HG03342 (cell line): ENCODE measurements around the gene MCF2L.
"Not testable (repeated sequence)": the region's sequence is repeated elsewhere in the genome, so short reads cannot be mapped to it uniquely, and the experiment has no call there.

Source experiments
- ATAC-seq: cut with Tn5 transposase; IDR thresholded peaks from one replicate; pipeline ENCODE4 v1.9.1; 2021; ENCODE audit warnings: mild to moderate bottlenecking, moderate library complexity; ENCODE audit not compliant: unreplicated experiment

The MCF2L gene

DNA sequence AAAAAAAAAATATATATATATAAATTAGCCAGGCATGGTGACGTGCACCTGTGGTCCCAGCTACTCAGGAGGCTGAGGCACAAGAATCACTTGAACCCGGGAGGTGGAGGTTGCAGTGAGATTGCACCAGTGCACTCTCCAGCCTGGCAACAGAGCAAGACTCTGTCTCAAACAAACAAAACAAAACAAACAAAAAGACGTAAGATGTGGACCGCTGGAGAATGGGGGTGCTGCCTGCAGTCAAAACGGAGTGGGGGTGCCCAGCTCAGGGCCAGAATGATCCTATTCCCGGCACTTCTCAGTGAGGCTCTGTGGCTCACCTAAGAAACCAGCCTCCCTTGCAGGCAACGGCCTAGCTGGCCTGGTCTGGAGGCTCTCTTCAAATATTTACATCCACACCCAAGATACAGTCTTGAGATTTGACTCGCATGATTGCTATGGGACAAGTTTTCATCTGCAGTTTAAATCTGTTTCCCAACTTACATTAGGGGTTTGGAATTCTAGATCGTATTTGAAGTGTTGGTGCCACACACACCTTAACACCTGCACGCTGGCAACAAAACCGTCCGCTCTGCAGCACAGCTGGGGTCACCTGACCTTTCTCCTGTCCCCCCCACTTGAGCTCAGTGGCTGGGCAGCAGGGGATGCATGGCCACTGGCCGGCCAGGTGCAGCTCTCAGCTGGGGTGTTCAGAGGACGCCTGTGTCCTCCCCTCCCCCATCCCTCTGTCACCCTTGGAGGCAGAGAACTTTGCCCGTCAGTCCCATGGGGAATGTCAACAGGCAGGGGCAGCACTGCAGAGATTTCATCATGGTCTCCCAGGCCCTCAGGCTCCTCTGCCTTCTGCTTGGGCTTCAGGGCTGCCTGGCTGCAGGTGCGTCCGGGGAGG, 136.3 kb downstream of the MCF2L start, which contains the start of gene F7:
Gene F7 (plus strand): TSS at position 760 of the 889 bp plus-strand sequence. CDS start 51 bp downstream, at position 811.
- no peak for ATAC-seq

DNA sequence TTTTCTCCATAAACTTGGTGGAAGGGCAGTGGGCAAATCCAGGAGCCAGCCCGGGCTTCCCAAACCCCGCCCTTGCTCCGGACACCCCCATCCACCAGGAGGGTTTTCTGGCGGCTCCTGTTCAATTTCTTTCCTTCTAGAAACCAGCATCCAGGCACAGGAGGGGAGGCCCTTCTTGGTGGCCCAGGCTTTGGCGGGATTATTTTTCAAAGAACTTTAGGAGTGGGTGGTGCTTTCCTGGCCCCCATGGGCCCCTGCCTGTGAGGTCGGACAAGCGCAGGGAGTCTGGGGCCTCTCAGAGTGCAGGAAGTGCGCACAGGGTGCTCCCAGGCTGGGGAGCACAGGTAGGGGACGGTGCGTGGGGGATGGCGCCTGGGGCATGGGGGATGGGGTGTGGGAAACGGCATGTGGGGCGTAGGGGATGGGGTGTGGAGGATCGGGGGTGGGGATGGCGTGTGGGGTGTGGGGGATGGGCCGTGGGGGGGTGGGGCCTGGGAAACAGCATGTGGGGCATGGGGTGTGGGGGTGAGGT, 137.0 kb downstream of the MCF2L start:
- no peak for ATAC-seq

DNA sequence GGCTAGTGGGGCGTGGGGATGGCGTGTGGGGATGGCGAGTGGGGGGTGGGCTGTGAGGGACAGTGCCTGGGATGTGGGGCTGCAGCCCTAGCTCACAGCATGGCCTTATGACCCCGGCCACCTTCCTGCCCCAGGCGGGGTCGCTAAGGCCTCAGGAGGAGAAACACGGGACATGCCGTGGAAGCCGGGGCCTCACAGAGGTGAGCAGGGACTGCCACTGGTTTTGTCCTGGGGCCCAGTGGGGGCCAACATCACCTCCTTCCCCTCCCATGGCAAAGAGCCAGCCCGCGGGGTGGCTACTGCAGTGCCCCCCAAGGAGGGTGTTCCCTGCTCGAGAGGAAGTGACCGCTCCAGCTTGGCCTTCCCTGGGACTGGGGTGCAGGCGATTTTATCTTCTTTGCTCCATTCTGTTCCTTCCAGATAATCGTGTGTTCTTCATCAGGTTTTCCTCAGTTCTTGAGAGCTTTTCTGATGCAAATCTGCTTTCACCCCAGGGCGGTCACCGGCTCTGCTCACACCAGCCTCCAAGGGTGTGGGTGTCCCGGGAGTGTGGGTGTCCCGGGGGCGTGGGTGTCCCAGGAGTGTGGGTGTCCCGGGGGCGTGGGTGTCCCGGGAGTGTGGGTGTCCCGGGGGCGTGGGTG, 137.8 kb downstream of the MCF2L start:
- no peak for ATAC-seq

GRCh38 chr13:113108521-113108920, 139.5 kb downstream of the MCF2L start:
- ATAC-seq: not testable (repeated sequence)

DNA sequence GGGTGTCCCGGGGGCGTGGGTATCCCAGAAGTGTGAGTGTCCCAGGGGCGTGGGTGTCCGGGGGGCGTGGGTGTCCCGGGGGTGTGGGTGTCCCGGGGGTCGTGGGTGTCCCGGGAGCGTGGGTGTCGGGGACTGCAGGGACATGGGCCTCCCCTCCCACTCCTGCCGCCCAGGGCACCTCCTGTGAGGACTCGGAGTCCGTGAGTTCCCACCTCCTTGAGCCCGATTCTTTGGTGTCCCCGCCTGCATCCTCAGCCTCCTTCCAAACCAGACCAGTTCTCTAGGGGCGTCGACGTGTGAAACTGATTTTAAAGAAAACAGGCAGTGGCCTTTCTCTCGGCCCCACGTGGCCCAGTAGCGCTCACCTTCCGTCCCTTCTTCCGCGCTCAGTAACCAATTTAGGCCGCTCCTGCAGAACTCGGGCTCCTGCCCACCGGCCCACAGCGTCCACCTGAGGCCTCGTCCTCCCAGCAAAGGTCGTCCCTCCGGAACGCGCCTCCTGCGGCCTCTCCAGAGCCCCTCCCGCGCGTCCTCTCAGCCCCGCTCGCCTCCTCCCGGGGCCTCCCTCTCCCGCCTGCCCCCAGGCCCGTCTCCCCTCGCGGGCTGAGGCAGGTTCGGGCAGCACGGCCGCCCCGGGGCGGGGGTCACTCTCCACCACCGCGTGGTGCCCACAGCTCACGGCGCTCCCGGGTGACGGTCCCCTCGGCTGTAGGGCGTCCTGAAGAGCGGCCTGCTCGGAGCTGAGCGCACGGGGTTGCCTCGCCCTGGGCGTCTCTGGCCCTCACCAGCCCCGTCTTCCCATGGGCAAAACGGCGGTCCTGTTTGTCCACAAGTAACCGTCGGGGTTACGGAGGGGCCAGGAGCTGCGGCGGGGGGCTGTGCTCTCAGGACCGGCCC, 140.4 kb downstream of the MCF2L start:
- no peak for ATAC-seq

DNA sequence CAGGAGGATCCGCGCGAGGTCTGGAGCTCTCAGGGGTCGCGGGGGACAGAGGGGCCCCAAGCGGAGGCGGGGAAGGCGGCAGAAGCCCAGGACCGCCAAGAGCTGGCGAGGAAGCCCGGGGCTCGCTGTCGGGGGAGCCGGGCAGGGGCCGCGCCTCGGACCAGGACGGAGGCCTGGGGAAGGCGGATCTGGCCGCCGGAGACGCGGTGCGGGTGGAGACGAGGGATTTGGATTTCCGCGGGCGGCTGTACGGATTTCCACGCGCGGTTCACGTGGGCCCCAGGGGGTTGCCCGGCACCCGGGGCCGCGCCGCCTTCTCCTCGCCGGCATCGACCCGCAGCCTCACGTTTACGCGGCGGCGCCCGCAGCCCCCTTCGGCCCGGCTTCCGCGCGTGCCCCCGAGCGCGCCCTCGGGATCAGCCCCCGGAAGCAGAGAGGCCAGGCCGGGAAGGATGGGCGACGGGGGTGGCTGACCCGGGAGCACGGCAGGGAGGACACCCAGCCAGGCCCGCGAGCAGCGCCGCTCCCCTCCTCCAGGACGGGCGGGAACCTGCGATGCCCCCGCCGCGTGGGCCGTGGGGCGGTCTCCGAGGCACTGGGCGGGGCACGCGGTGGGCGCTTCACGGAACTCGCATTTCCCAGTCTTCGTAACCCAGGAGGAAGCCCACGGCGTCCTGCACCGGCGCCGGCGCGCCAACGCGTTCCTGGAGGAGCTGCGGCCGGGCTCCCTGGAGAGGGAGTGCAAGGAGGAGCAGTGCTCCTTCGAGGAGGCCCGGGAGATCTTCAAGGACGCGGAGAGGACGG, 141.2 kb downstream of the MCF2L start:
- no peak for ATAC-seq

DNA sequence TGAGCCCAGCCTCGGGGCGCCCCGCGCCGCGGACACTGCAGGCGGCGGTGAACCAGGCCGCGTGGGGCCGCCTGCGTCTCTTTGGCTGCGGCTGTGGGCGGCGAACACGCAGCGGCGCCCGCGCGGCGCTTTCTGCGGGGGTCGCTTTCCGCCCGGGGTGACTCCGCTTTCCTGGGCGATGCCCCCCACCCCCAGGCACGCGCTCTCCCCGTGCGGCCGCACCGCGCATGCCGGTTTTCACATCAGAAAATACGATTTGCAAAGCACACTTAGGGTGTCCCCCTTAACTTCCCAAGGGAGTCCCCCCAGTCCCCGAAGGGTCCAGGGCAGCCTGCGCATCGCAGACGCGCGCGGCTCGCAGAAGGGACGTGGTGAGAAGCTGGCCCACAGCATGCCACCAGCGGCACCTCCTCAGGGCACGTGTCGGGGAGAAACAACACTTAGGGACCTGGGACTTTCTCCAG, 141.9 kb downstream of the MCF2L start:
- no peak for ATAC-seq

DNA sequence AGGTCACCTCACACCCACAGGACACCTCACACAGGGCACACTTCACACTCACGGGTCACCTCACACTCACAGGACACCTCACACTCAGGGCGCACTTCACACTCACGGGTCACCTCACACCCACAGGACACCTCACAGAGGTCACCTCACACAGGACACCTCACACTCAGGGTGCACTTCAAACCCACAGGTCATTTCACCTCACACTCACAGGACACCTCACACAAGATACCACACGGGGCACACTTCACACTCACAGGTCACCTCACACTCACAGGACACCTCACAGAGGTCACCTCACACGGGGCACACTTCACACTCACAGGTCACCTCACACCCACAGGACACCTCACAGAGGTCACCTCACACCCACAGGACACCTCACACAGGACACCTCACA, 142.8 kb downstream of the MCF2L start:
- not testable (repeated sequence) for ATAC-seq

- not testable (repeated sequence) for ATAC-seq
Observed at GRCh38 chr13:113112475-113112874, 143.5 kb downstream of the MCF2L start.

- ATAC-seq: no peak
Observed at GRCh38 chr13:113112893-113113845, 144.2 kb downstream of the MCF2L start.

GRCh38 chr13:113113846-113114271, 144.8 kb downstream of the MCF2L start:
- ATAC-seq: no peak

DNA sequence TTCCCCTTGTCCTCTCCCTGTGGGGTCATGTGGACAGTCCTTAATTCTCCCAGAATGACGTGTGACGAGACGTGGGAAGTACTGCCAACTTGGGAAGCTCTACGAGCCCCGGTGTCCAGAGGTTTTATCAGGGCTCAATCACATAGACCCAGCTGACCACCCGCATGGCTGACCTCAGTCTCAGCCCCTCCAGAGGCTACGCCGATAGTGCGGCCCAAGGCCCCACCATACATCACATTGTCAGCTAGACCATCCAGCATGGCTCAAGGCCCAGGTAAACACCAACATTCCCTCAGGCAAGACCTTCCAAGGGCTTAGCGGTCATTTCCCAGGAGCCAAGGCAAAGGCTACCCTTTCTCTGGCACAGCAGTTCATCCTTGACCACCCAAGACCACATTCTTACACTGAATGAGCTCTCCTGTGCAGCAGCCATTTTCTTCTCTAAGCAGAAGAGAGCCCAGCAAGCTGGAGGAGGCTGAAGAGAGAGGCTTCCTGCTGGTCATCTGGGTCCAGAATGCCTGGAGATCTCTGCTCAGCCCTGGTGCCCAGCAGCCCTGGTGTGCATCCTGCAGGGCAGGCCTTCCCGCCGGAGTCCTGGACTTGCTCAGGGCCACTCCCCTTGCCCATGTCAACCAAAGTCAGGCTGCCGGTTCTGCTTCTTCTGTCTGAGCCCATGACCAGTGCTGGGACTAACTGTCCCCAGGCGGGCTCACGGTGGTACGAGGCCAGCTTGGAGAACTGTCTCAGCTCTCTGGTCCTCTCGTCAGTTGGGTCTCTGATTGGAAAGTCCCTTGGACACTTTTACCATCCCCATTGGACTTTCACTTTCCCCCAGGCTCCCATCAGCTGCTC, 145.7 kb downstream of the MCF2L start:
- ATAC-seq: no peak

DNA sequence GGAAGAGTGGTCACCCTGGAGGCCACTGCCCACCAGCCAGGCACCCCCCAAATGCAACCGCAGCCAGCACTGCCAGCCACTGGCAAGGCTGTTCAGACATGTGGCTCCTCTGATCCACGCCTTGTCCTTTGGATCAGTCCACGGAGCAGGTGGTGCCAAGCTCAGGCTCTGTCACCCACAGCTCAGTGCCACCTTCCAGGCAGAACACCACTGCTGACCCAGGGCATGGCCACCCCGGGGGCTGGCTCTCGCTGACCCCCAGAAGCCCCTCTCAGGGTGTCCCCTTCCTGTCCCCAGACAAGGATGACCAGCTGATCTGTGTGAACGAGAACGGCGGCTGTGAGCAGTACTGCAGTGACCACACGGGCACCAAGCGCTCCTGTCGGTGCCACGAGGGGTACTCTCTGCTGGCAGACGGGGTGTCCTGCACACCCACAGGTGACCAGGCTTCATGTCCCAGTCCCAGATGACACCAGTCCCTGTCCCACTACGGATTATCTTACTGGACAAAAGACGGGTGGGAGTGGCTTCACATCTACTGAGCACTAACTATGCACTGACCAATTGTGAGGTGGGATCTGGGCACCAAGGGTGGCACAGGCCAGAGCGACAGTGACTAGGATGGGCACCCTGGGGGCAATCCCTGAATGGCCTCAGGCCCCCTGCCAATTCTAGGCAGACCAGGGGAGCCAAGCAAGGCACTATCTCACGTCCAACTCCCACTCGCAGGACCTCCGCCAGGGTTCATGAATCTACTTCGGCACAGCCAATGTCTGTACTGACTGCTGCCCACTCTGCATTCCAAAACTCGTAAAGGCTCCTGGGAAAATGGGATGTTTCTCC, 146.6 kb downstream of the MCF2L start:
- ATAC-seq: no peak

GRCh38 chr13:113116206-113116800, 147.3 kb downstream of the MCF2L start:
- no peak for ATAC-seq

- ATAC-seq: no peak
Observed at GRCh38 chr13:113116871-113117271, 147.9 kb downstream of the MCF2L start.

GRCh38 chr13:113117335-113117872, 148.4 kb downstream of the MCF2L start:
- no peak for ATAC-seq
